IMR-90 (cell line): ENCODE measurements around the gene HS3ST5. TPM values are rescaled to one million over a fixed set of nuclear protein-coding genes. Genes with fewer than 3 reads are reported as not detected.
A peak's percentile ranks its signal among the peaks of the same experiment; 100 is the strongest.

Experiments
- ATAC-seq: fragments of 200-7000 bp; cut with Tn5 transposase; 2 replicates; pipeline ENCODE4 v1.9.1; 2020; ENCODE audit warnings: low read depth, mild to moderate bottlenecking, moderate library complexity
- BruUV-seq: library from RNA; stranded (reverse); fragments of 400-500 nt; replicated peaks from 2 replicates; lab custom pipeline; 2021; lab: Mats Ljungman, UMichigan
- CTCF ChIA-PET: fragments of 300-600 bp; formaldehyde crosslinking; extraction: SDS; loops from one replicate; lab custom pipeline; 2021; ENCODE audit warnings: antibody characterized with exemption; lab: Yijun Ruan, JAX
- POLR2A ChIA-PET: fragments of 300-600 bp; sonication (Branson Sonifier 250); formaldehyde crosslinking; loops from one replicate; lab custom pipeline; 2022; ENCODE audit warnings: antibody characterized with exemption; ENCODE audit not compliant: unreplicated experiment; lab: Charles Lee
- DNase-seq: peaks from one replicate; pipeline ENCODE4 v3.0.0; 2013
- H2AFZ ChIP-seq: replicated peaks from 2 replicates; pipeline ENCODE3; 2013; ENCODE audit warnings: low read length, mild to moderate bottlenecking; ENCODE audit not compliant: poor library complexity
- H2AK5ac ChIP-seq: 2 replicates; pipeline ENCODE4 v1.6.1; 2013; ENCODE audit warnings: low read depth, low read length, inconsistent platforms
- H2AK9ac ChIP-seq: replicated peaks from 2 replicates; pipeline ENCODE3; 2013; ENCODE audit warnings: mild to moderate bottlenecking, low read depth, low read length, moderate library complexity; ENCODE audit not compliant: poor library complexity
- H2BK120ac ChIP-seq: 2 replicates; pipeline ENCODE4 v1.6.1; 2013; ENCODE audit warnings: low read depth, low read length, inconsistent platforms
- H2BK15ac ChIP-seq: 3 replicates; pipeline ENCODE4 v1.6.1; 2013; ENCODE audit warnings: low read depth, low read length, inconsistent platforms
- H2BK20ac ChIP-seq: 2 replicates; pipeline ENCODE4 v1.6.1; 2013; ENCODE audit warnings: low read depth, mild to moderate bottlenecking, inconsistent platforms, low read length, moderate library complexity
- H2BK5ac ChIP-seq: 2 replicates; pipeline ENCODE4 v1.6.1; 2013; ENCODE audit warnings: mild to moderate bottlenecking, low read depth, low read length, inconsistent platforms; ENCODE audit not compliant: poor library complexity, severe bottlenecking
- H3K14ac ChIP-seq: replicated peaks from 2 replicates; pipeline ENCODE4 v1.6.1; 2013; ENCODE audit warnings: low read depth, low read length, inconsistent platforms
- H3K18ac ChIP-seq: 2 replicates; pipeline ENCODE4 v1.6.1; 2013; ENCODE audit warnings: low read depth, low read length, control low read depth
- H3K23ac ChIP-seq: 2 replicates; pipeline ENCODE4 v1.6.1; 2013; ENCODE audit warnings: low read depth, low read length, inconsistent platforms
- H3K27ac ChIP-seq: 2 replicates; pipeline ENCODE4 v1.5.1; 2013; ENCODE audit warnings: mild to moderate bottlenecking, control low read depth, low read length; ENCODE audit not compliant: insufficient read depth
- H3K27me3 ChIP-seq: 2 replicates; pipeline ENCODE4 v1.6.1; 2013; ENCODE audit warnings: low read length; ENCODE audit not compliant: control insufficient read depth, insufficient read depth
- H3K36me3 ChIP-seq: 2 replicates; pipeline ENCODE4 v1.6.1; 2013; ENCODE audit warnings: low read length, mixed read lengths; ENCODE audit not compliant: control insufficient read depth, insufficient read depth
- H3K4ac ChIP-seq: 2 replicates; pipeline ENCODE4 v1.6.1; 2013; ENCODE audit warnings: low read depth, low read length, inconsistent platforms
- H3K4me1 ChIP-seq: 2 replicates; pipeline ENCODE4 v1.6.1; 2013; ENCODE audit warnings: low read length, mixed read lengths; ENCODE audit not compliant: control insufficient read depth, insufficient read depth
- H3K4me2 ChIP-seq: 2 replicates; pipeline ENCODE4 v1.6.1; 2013; ENCODE audit warnings: low read depth, mild to moderate bottlenecking, control low read depth, low read length, moderate library complexity
- H3K4me3 ChIP-seq: 2 replicates; pipeline ENCODE4 v1.5.1; 2013; ENCODE audit warnings: low read depth, mild to moderate bottlenecking, control low read depth, low read length, moderate library complexity; ENCODE audit not compliant: insufficient read depth
- H3K56ac ChIP-seq: 2 replicates; pipeline ENCODE4 v1.6.1; 2013; ENCODE audit warnings: low read length, inconsistent platforms; ENCODE audit not compliant: insufficient read depth; ENCODE audit errors: extremely low read depth
- H3K79me1 ChIP-seq, 2 experiments: 2 replicates each; pipeline ENCODE4 v1.6.1; 2013; ENCODE audit warnings: low read length in 2 of 2, inconsistent platforms in 1 of 2, low read depth in 1 of 2
- H3K9ac ChIP-seq: 2 replicates; pipeline ENCODE4 v1.6.1; 2013; ENCODE audit warnings: low read depth, low read length, control low read depth
- H3K9me1 ChIP-seq: 2 replicates; pipeline ENCODE4 v1.6.1; 2013; ENCODE audit warnings: low read length, inconsistent platforms; ENCODE audit not compliant: insufficient read depth
- H3K9me3 ChIP-seq: 2 replicates; pipeline ENCODE4 v1.6.1; 2013; ENCODE audit warnings: low read length; ENCODE audit not compliant: control insufficient read depth, insufficient read depth
- H4K20me1 ChIP-seq: 2 replicates; pipeline ENCODE4 v1.6.1; 2013; ENCODE audit warnings: low read length, inconsistent platforms; ENCODE audit not compliant: insufficient read depth
- H4K5ac ChIP-seq: 2 replicates; pipeline ENCODE4 v1.6.1; 2013; ENCODE audit warnings: mild to moderate bottlenecking, low read depth, low read length, control low read depth
- H4K8ac ChIP-seq, 2 experiments: 2 replicates each; pipeline ENCODE4 v1.6.1; 2013; ENCODE audit warnings: low read depth in 2 of 2, low read length in 2 of 2, control low read depth in 1 of 2, inconsistent platforms in 1 of 2
- H4K91ac ChIP-seq: 2 replicates; pipeline ENCODE4 v1.6.1; 2013; ENCODE audit warnings: low read depth, low read length, inconsistent platforms; ENCODE audit not compliant: insufficient read depth
- BHLHE40 ChIP-seq: fragments of 150-350 bp; IDR thresholded peaks from 2 replicates; pipeline ENCODE4 v1.6.1; 2016; ENCODE audit warnings: mild to moderate bottlenecking, low read depth, low read length
- CEBPB ChIP-seq: IDR thresholded peaks from 2 replicates; pipeline ENCODE4 v1.6.1; 2012; ENCODE audit warnings: low read depth, low read length, improper control_type of control experiment
- CHD1 ChIP-seq: IDR thresholded peaks from 2 replicates; pipeline ENCODE4 v1.6.1; 2012; ENCODE audit warnings: low read depth, low read length, improper control_type of control experiment
- FOS ChIP-seq: fragments of 150-350 bp; IDR thresholded peaks from 2 replicates; pipeline ENCODE4 v1.6.1; 2016; ENCODE audit warnings: low read depth, low read length
- MAFK ChIP-seq: IDR thresholded peaks from 2 replicates; pipeline ENCODE4 v1.6.1; 2012; ENCODE audit warnings: low read depth, low read length, improper control_type of control experiment
- MAZ ChIP-seq: IDR thresholded peaks from 2 replicates; pipeline ENCODE4 v1.6.1; 2012; ENCODE audit warnings: low read depth, mild to moderate bottlenecking, low read length, improper control_type of control experiment, moderate library complexity, borderline replicate concordance
- MXI1 ChIP-seq: IDR thresholded peaks from 2 replicates; pipeline ENCODE4 v1.6.1; 2012; ENCODE audit warnings: low read depth, mild to moderate bottlenecking, low read length, moderate library complexity, borderline replicate concordance
- NFE2L2 ChIP-seq: fragments of 150-350 bp; IDR thresholded peaks from 2 replicates; pipeline ENCODE4 v1.6.1; 2016; ENCODE audit warnings: low read depth, mild to moderate bottlenecking, low read length
- POLR2A ChIP-seq: IDR thresholded peaks from 2 replicates; pipeline ENCODE4 v1.6.1; 2012; ENCODE audit warnings: mild to moderate bottlenecking, low read depth, low read length
- RAD21 ChIP-seq: IDR thresholded peaks from 2 replicates; pipeline ENCODE4 v1.6.1; 2012; ENCODE audit warnings: low read length, improper control_type of control experiment
- RFX5 ChIP-seq: IDR thresholded peaks from 2 replicates; pipeline ENCODE4 v1.8.0; 2012; ENCODE audit warnings: low read depth, mild to moderate bottlenecking, low read length, moderate library complexity
- SMC3 ChIP-seq: fragments of 150-350 bp; IDR thresholded peaks from 2 replicates; pipeline ENCODE4 v1.6.1; 2016; ENCODE audit warnings: low read depth, mild to moderate bottlenecking, antibody characterized with exemption, low read length, moderate library complexity
- WGBS, 2 experiments: methylation state at CpG; one replicate each; pipeline versions ENCODE4 v1.1.5 to v1.1.7; 2013; ENCODE audit warnings: missing lambda C conversion rate in 2 of 2; ENCODE audit not compliant: insufficient read length in 1 of 2; ENCODE audit errors: extremely low coverage in 2 of 2; 5-methylcytosine and 5-hydroxymethylcytosine counted together
- dilution Hi-C: fragments of 300-500 bp; cut with HindIII; formaldehyde crosslinking; loops from one replicate; pipeline ENCODE4 v1.14.3; 2018; ENCODE audit warnings: low sequenced_read_pairs; ENCODE audit not compliant: unreplicated experiment
- in situ Hi-C: fragments of 300-500 bp; cut with MboI; formaldehyde crosslinking; loops from 3 replicates; pipeline ENCODE4 v1.14.3; 2019; ENCODE audit warnings: low sequenced_read_pairs, inconsistent platforms, mixed read lengths
- intact Hi-C: fragments of 100-400 bp; cut with micrococcal nuclease; formaldehyde crosslinking; loops from 2 replicates; pipeline ENCODE4 v1.10.0; 2022
- polyA plus RNA-seq, 3 experiments: library from polyadenylated mRNA; depleted of rRNA; stranded (reverse); fragments of >200 nt; gene quantifications; 2 replicates each; pipeline ENCODE4 v1.2.3, GENCODE V29; 2012; ENCODE audit warnings: low replicate concordance in 1 of 3
- total RNA-seq: library from RNA; depleted of rRNA; stranded (reverse); fragments of >200 nt; gene quantifications from 2 replicates; pipeline ENCODE4 v1.2.3, GENCODE V29; 2012
- TF ChIP-seq, protein P1 (sequence below): fragments of 150-350 bp; IDR thresholded peaks from 2 replicates; pipeline ENCODE4 v1.6.1; 2016; ENCODE audit warnings: low read depth, mild to moderate bottlenecking, low read length, moderate library complexity, borderline replicate concordance
- TF ChIP-seq, protein P2 (sequence below): conservative IDR thresholded peaks from 2 replicates; pipeline ENCODE4 v1.5.1; 2012; ENCODE audit warnings: mild to moderate bottlenecking, low read depth, low read length, improper control_type of control experiment

Gene HS3ST5
- total and polyA plus RNA-seq, 2 of the 4 experiments (the other 2 are of a cell fraction) = not detected

DNA sequence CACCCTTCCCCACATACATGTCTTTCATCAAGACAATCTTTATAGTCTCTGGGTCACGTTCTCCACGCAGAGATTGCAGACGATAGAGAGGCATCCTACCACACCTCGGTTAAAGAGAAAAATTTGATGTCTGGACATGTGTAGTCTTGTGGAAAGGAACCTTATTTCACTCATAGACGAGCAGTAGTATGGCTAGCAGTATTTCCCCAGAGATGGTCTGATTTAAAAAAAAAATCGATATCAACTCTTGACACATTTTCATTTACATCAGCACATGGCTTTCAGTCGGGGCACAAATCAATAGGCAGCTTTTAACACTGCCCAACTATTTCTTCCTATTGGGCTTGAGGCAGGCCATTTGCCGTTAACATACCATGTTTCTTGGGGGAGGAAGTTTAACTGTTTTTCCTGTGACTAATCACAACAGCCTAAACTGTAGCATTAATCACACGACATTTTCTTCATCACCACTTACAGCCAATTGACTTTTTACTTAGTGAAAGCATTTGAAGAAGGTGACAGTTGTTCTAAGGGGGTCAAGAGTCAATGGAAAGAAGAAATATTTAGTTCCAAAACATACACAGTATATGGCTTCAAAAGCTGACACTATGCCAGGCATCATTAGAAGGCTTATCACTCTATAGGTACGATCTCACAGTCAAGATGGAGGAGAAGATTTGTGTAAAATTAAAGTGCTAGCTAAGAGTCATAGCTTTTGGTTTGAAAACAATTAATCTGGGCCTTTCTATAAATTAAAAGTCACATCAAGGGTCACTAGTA lies 242.4 kb downstream of the HS3ST5 start:
- peak overlapping the region; percentile 95 for H3K4ac ChIP-seq
- H3K4me3 ChIP-seq = no peak overlapping the region
- H4K8ac ChIP-seq = peak overlapping the region; percentile 29 to 84
- peak overlapping the region; percentile 82 for H3K14ac ChIP-seq
- TF ChIP-seq NFE2L2 (no peak), RAD21 (no peak), MXI1 (no peak), MAFK (no peak), CEBPB (no peak), BHLHE40 (no peak), FOS (no peak), MAZ (no peak), CHD1 (no peak), SMC3 (no peak), RFX5 (no peak), POLR2A (no peak)
- TF ChIP-seq, protein P1, sequence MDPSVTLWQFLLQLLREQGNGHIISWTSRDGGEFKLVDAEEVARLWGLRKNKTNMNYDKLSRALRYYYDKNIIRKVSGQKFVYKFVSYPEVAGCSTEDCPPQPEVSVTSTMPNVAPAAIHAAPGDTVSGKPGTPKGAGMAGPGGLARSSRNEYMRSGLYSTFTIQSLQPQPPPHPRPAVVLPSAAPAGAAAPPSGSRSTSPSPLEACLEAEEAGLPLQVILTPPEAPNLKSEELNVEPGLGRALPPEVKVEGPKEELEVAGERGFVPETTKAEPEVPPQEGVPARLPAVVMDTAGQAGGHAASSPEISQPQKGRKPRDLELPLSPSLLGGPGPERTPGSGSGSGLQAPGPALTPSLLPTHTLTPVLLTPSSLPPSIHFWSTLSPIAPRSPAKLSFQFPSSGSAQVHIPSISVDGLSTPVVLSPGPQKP = no peak
- TF ChIP-seq, protein P2, sequence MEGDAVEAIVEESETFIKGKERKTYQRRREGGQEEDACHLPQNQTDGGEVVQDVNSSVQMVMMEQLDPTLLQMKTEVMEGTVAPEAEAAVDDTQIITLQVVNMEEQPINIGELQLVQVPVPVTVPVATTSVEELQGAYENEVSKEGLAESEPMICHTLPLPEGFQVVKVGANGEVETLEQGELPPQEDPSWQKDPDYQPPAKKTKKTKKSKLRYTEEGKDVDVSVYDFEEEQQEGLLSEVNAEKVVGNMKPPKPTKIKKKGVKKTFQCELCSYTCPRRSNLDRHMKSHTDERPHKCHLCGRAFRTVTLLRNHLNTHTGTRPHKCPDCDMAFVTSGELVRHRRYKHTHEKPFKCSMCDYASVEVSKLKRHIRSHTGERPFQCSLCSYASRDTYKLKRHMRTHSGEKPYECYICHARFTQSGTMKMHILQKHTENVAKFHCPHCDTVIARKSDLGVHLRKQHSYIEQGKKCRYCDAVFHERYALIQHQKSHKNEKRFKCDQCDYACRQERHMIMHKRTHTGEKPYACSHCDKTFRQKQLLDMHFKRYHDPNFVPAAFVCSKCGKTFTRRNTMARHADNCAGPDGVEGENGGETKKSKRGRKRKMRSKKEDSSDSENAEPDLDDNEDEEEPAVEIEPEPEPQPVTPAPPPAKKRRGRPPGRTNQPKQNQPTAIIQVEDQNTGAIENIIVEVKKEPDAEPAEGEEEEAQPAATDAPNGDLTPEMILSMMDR = no peak
- H2AFZ ChIP-seq = peak overlapping the region; percentile 77
- WGBS, 2 experiments = no CpG with 5 or more reads among the region's 10 CpGs
- H2BK15ac ChIP-seq = peak overlapping the region; percentile 87; the same call in 2 of the 3 replicates
- H3K27ac ChIP-seq = peak overlapping the region; percentile 32; the same call in 1 of the 2 replicates
- peak overlapping the region; percentile 86 for H3K23ac ChIP-seq
- ChIA-PET POLR2A (interaction anchor here (0.6 kb wide), 1 partner anchor 93 kb away, joined by 3 read pairs; no protein-coding TSS in a partner anchor), CTCF (interaction anchor here (1.6 to 3.1 kb wide), 2 partner anchors 8 to 105 kb away, joined by 7 to 12 read pairs; no protein-coding TSS in a partner anchor)
- H4K20me1 ChIP-seq = no peaks in the 10 kb centered on the region
- H3K18ac ChIP-seq = peak overlapping the region; percentile 94
- no peaks in the 10 kb centered on the region for H3K27me3 ChIP-seq
- intact Hi-C loops = loop anchor here (10.0 kb wide), 1 partner anchor 1794 kb away; no protein-coding TSS in a partner anchor
- H3K9ac ChIP-seq = no peak overlapping the region
- no peak overlapping the region for H2AK9ac ChIP-seq
- H3K4me1 ChIP-seq = peaks cover 4% of the 10 kb centered on the region
- ATAC-seq (peak; percentile 87), DNase-seq (peak; percentile 59)
- peak overlapping the region; percentile 91 for H2BK5ac ChIP-seq
- H2BK20ac ChIP-seq = peak overlapping the region; percentile 98
- in situ Hi-C loops = no loop called here
- peak overlapping the region; percentile 94 for H2BK120ac ChIP-seq
- no TSS peak for BruUV-seq
- H3K36me3 ChIP-seq = no peaks in the 10 kb centered on the region
- no peaks in the 10 kb centered on the region for H3K9me3 ChIP-seq
- H2AK5ac ChIP-seq = peak overlapping the region; percentile 89
- peaks cover 6% of the 10 kb centered on the region for H3K9me1 ChIP-seq
- no peaks in the 10 kb centered on the region for H3K79me1 ChIP-seq
- peak overlapping the region; percentile 87 for H4K91ac ChIP-seq
- dilution Hi-C loops = no loop called here
- peak overlapping the region; percentile 79; the same call in 1 of the 2 replicates for H3K4me2 ChIP-seq
- peak overlapping the region; percentile 77; the same call in 1 of the 2 replicates for H4K5ac ChIP-seq
- peak overlapping the region; percentile 40; the same call in 1 of the 2 replicates for H3K56ac ChIP-seq
